Stimulated activated CD8-positive, alpha-beta memory T cell treated with anti-CD3 and anti-CD28 coated beads, Interleukin-12 subunit alpha, Interleukin-12 subunit beta, amount 100 ng/mL, for 24 hours (primary cell): ENCODE results near the gene RAB11FIP4.

Experiments used
- DNase-seq: peaks from one replicate; pipeline ENCODE4 v3.0.0-alpha.2; 2020; ENCODE audit errors: extremely low read depth

The RAB11FIP4 gene

GRCh38 chr17:31546650-31547049 lies 155.2 kb downstream of the RAB11FIP4 start:
- DNase-seq: no peak

GRCh38 chr17:31548709-31549108 lies 157.2 kb downstream of the RAB11FIP4 start:
- DNase-seq: no peak

GRCh38 chr17:31549121-31549524 lies 157.6 kb downstream of the RAB11FIP4 start:
- DNase-seq: no peak

GRCh38 chr17:31549525-31550388 lies 158.3 kb downstream of the RAB11FIP4 start:
- DNase-seq: peak; percentile 72

GRCh38 chr17:31550389-31551056 lies 159.0 kb downstream of the RAB11FIP4 start:
- DNase-seq: no peak

GRCh38 chr17:31552568-31552967 lies 161.1 kb downstream of the RAB11FIP4 start:
- no peak for DNase-seq

GRCh38 chr17:31553506-31553905 lies 162.0 kb downstream of the RAB11FIP4 start:
- DNase-seq: no peak

- no peak for DNase-seq
Measured at GRCh38 chr17:31554930-31555329, 163.5 kb downstream of the RAB11FIP4 start.

- DNase-seq: no peak
Measured at GRCh38 chr17:31556969-31557645, 165.6 kb downstream of the RAB11FIP4 start.

- DNase-seq: no peak
Measured at GRCh38 chr17:31558748-31559583, 167.5 kb downstream of the RAB11FIP4 start.

GRCh38 chr17:31559584-31560501 lies 168.4 kb downstream of the RAB11FIP4 start:
- DNase-seq: no peak

GRCh38 chr17:31560616-31561235 lies 169.3 kb downstream of the RAB11FIP4 start:
- no peak for DNase-seq

- no peak for DNase-seq
Measured at GRCh38 chr17:31561469-31562375, 170.2 kb downstream of the RAB11FIP4 start.

- DNase-seq: no peak
Measured at GRCh38 chr17:31562376-31562840, 170.9 kb downstream of the RAB11FIP4 start.

GRCh38 chr17:31564291-31564690 lies 172.8 kb downstream of the RAB11FIP4 start:
- no peak for DNase-seq

GRCh38 chr17:31564883-31565301 lies 173.4 kb downstream of the RAB11FIP4 start:
- no peak for DNase-seq

GRCh38 chr17:31565652-31566051 lies 174.2 kb downstream of the RAB11FIP4 start:
- no peak for DNase-seq

GRCh38 chr17:31566247-31566991 lies 174.9 kb downstream of the RAB11FIP4 start:
- DNase-seq: no peak
